Stimulated activated CD4-positive, alpha-beta T cell treated with anti-CD3 and anti-CD28 coated beads, Interleukin-1b, Interleukin-23, amount 100 ng/mL, for 1 hour (primary cell): ENCODE measurements around the gene KCTD1.

Source experiments
- DNase-seq, 2 donors: peaks; one replicate each; pipeline ENCODE4 v3.0.0-alpha.2; 2020; ENCODE audit warnings: low read depth in 2 of 2

KCTD1 gene

DNA sequence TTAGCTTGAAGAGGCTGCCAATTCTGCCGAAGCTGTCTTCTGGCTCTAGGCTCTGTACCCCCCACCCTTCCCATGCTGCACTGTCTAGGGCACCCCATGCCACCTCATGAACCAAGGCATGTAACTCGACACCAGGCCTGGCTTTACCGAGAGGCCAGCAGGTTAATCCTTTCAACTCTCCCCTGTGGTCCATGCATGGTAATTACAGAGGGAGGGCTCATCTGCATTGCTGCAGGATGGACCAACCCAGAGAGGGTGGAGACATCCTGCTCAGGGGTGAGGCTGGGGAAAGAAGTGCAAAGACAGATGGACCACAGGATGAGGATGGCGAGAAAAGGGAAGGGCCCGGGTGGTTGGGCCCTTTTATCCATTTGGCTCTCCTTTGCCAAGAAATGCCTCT, 65.8 kb downstream of the KCTD1 start:
- DNase-seq: no peak

DNA sequence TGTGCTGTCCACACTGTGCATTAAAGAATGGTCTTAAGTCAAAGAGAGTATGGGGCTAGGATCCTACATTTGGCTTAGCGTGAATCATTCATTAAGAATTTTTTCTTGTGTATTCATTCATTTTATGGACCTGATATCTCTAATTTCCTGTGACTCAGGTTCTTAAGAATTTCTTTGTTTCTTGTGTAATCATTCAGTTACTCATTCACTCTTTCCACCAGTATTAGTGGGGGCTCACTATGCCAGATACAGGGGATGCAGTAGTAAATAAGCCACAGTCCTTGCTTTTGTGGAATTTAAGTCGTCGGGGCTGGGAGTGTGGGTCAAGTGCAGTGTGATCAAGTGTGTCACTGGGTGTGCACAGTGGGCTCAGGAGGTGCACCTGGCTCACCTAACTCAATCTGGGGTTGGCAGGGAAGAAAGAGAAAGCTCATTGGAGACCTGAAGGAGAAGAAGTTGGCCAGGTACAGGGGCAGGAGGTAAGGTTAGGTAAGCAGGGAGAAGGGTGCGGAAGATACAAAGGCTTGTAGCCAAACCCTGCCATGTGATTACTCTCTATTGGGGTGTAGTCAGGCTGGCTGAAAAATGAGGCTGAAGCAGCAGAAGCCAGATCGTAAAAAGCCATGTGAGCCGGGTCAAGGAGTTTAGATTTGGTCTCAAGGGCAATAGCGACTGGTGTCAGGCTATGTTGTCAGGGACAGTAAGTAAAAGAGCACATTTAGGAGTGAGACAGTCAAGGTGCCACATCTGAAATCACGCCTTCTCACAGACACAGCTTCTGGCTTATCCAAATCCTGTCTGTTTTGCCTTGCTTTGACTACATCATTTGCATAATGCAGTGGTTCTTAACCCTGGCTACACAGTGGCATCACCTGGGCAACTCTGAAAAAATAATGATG, 67.2 kb downstream of the KCTD1 start:
- DNase-seq: no peak

DNA sequence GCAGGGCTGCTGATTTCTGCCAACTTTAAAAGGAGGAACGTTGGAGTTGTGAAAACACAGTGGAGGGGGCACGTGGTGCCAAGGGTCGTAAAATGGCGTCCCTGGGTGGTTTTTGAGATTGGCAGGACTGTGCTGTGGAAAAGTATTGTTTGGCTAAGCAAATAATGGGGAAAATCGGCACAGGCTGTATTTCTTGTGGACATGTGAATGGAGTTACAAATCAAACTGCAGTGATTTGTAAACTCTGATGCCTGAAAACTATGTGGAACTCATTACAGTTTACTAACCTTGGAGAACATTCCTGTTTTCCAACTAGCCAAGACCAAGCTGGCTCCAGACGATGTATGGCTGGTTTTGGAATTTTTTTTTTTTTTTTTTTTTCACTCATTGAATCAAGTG, 68.7 kb downstream of the KCTD1 start:
- DNase-seq: no peak

DNA sequence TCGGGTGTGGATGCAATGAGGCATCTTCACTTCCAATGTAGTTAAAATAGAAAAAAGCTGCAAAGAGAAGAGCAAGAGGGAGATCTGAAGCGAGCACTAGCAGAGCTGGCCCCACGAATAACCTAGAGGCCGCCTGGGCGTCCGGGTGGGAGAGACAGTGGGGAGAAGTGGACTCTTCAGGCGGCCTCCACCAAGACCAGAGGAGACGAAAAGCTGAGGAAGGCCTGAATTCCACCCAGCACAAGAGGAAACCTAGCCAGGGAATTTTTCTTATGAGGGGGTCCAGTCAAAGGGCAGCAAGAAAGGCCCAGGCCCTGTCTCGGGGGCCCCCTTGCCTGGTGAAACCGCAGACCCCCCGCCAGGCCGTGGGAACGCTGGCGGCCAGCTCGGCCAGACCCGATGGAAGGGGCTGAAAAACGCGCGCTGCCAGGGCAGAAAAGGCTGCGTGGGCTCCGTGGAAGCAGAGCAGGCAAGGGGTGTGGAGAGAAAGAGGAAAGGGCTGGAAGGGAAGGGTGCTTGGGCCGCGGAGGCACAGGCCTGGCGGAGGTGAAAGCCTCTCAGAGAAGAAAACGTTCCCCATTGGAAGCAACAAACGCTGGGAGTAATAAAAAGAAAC, 69.2 kb downstream of the KCTD1 start:
- no peak for DNase-seq

DNA sequence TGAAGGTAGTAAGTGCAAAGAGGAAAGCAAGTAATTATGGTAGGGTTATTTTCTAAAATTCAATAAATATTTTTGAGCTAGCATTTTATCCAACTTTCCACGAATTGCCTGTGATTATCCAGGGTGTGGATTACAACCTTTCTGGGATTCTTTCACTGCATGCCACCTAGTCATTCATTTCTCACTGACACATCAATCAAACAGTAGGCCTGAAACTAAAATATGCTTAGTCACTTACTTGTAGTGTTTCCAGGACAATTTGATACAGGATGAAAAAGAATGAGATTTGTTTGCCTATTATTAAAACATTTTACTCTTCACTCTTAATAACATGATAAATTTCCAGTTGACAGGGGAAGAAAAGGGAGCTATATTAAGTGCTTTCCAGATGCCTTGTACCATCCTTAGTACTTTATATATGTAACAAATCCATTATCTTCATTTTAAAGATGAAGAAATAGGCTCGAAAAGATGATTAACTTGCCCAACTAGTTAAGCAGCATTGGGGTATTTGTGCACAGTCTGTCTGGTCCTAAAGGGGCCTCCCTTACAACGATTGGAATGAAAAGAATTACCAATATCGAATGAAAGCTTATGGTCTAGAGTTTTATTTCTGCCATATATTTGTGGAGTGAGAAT, 70.4 kb downstream of the KCTD1 start:
- no peak for DNase-seq

DNA sequence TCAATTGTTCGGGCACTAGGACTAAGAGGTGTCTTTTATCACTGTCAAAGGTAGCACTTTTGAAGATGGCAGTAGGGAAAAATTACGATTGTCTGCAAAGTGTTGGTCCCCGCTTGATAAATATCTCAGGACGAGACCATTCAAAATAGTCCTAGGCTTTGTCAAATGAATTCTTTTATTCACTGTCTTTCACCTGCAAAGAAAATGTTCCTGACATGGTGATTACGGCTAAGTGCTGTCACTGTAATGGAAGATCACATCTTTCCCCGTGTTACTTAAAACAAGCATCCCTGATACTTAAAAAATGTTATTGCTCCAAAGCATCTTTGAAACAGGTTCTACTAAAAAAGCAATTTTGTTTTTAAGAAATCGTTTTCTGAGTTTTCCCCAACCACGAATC, 71.7 kb downstream of the KCTD1 start:
- no peak for DNase-seq

DNA sequence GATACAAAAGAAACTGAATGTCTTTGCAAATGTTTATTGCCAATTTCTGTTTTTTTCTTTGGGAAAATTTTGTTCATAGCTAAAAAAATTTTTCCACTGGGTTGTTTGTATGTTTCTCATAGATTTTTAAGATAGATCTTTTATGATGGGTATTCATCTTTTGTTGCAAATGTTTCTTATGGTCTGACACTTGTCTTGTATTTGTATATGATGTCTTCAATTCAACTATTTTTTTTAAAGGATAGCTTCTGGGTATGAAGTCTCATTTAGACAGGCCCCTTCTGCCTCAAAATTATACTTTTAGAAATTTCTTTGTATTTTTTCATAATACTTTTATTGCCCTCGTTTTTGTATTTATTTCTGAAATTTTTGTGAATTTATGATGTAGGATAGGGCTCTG, 73.8 kb downstream of the KCTD1 start:
- no peak for DNase-seq

DNA sequence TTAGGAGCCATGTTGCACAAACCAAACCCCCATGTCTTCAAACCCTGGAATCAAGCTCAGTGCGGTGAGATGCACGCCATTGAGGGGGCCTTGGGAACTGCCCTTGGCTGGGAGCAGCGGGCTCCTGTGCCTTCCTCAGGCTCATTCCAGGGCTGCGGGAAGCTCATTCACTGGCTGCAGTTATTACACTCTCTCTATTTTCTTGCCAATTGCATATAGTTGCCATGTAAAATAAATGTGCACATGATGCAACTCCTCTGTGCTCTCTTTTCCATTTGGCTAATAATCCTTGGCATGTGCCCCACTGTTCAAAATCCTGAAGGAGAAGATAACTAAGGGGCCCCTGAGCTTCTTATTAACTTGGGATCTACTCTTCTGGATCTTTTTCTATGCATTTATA, 74.7 kb downstream of the KCTD1 start:
- DNase-seq: no peak

DNA sequence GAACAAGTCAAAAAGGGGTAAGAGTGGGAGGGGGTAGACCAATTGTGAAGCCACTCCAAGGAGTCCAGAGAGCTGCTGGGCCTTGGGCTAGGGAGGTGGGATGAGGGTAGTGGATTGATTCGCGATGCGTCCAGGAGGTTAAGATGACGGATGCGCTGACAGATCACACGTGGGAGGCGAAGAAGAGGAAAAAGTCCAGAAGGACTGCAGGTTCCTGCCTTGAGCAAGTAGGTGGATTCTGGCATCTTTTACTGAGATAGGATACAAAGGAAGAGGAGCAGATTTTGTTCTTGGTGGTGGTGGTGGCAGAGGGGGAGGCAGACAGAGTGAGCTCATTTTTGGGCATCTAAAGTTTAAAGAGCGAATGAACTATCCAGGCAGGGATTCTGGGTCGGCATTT, 76.5 kb downstream of the KCTD1 start:
- no peak for DNase-seq

DNA sequence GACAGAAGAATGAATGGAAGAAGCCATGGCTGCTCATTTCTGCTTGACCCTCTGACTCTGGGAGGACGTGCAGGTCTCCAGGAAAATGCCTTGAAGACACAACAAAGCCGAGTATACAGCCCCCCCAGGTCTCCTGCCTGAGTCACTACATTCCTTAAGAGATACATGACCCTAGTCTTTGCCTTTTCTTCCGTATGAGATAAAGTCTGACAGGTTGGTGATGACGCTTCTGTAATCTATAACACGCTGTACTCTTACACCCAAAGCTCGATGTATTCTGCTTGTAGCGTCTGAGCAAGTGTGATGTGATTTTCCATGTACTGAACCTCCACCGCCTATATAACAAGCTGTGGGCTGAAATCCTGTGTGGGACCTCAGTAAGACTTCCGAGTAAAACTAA, 77.3 kb downstream of the KCTD1 start:
- DNase-seq: no peak

DNA sequence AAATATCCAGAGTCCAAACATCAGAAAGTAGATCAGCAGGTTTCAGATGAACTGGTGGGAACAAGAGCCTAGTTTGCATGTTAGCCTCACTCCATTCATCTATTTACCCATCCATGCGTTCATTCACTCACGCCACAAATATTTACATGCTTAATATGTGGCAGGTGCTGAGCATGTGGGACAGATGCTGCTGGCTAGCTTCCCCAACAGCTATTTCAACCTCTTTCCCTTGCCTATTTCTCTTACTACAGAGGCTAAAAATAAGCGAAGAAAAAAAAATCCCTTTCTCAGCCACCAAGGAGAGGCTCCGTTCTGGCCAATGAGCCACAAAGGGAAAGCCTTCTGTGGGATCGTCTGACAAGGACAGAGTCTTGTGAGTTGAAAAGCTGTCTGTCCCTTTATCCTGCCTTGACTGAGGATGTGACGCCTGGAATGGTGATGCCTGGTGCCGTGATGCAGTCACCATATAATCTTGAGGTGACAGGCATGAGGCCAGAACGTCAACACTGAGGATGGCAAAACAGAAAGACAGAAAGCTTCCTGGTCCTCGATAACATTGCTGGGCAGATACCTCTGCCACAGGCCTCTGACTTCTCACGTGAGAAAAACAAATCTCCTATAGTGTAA, 78.2 kb downstream of the KCTD1 start:
- no peak for DNase-seq

DNA sequence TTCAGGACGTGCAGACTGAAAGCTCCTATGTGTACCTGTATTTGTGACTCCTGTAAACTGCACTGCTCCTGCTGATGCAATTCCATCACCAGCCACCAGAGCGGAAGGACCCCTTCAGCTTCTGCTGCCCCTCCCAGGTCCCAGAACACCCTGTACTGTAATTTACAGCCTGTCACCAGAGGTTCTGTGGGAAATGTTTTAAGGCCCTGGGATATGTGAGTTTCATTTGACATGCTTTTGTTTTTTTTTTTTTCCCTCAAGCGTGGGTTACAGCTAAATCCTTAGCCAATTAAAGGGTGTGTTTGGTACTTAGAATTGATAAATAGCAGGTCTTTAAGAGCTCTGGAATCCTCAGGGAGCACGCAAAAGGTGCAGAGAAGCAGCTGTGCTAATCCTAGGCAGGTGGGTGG, 79.4 kb downstream of the KCTD1 start:
- DNase-seq: no peak

DNA sequence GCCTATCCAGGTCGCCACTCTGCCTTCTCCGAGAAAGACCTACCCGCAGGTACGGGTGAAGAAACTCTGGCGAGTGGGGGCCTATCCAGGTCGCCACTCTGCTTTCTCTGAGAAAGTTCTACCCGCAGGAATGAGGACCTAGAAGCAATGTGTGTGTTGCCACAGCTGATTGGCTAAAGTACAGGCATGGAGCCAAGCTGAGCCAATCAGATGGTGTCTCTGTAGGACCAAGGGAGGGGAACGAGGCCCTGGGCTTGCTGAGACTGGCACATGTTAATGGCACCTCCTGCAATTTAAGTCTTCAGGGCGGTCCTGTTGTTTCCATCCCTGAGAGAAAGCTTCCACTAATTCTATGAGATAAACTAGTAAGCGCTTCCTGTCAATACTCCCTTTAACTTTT, 82.3 kb downstream of the KCTD1 start:
- no peak for DNase-seq

DNA sequence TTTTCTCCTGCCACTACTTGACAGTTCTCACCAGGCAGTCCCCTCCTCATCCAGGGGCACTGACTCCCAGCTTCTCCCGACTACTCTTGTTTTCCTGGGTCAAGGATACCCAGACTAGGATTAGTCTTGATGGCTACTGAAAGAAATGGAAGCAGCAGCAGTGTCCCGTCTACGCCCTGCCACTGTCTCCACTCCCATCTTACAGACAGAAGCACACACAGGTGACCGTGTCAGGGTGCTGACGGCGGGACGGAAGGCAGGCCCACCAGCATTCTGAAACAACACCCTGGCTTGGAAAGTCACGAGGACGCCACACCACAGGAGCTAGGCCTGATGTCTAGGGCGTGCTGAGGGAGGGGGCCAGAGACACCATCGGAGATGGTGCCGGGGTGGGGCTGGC, 82.9 kb downstream of the KCTD1 start:
- DNase-seq: no peak

DNA sequence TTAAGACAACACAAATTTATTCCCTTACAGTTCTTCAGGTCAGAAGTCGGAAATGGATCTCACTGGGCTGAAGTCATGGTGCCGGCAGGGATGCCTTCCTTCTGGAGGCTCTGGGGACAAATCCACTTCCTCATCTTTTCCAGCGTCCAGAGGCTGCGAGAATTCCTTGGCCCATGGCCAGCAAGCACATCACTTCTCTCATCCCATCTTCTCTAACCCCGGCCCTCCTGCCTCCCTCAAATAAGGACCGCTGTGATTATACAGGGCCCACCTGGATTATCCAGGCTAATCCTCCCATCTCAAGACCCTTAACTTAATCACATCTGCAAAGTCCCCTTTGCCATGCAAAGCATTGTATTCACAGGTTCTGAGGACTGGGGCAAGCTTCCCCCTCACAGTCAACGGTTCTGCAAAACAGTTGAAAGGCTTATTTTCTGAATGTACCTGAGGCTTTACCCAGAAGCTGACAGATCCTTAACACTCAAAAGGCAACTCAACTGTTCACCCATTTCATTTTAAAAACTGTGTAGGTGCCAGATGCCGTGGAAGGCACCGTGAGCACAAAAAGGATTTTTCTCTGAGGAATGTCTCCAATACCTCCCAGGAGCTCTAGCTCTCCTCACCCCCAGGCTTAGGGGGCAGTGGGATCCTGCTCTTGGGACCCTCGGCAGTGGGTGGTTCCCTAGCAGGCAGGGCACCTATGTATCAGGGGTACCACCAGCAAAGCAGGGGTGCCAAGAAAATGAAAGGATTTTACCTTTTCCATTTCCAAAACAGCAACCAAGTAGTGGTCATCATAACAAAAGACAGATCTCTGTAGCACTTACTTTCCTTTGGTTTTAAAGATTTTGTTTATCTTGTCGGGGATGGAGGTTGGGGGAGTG, 84.0 kb downstream of the KCTD1 start:
- DNase-seq: no peak

DNA sequence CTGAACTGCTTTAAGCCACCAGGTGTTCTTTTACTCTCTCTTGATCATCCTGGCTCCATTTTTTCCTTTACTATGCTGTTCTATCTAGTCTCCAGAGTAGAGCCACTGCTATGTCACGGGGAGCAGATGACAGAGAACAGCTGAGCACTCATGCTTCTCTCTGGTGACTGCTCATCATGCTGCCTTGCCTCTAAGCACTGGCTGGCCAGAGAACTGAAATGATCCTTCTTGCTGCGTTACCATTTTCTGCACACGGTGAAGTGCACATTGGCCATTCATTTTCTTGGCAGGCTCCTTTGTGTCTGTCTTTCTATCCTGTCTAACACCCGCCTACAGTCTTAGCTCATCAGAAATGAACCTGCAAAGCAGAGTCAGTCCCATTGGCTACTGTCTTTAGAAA, 86.0 kb downstream of the KCTD1 start:
- no peak for DNase-seq

DNA sequence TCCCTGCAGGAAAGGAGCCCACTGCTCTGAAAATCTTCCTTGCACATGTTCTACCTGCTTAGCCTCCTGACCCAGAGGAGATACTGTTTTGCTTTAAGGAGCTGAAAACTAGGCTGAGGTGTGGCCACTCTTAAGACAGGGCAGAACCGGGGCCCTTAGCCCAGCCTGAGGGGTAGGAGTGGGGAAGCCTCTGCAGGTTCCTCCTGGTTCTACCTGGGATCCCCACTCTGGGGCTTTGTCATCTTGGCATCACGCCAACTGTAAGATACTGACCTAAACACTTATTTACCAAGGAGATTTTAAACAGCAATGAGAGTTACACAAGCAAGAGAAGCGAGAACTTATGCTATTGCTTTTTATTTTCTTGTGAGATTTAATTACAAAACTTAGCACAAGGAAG, 86.9 kb downstream of the KCTD1 start:
- DNase-seq: no peak

DNA sequence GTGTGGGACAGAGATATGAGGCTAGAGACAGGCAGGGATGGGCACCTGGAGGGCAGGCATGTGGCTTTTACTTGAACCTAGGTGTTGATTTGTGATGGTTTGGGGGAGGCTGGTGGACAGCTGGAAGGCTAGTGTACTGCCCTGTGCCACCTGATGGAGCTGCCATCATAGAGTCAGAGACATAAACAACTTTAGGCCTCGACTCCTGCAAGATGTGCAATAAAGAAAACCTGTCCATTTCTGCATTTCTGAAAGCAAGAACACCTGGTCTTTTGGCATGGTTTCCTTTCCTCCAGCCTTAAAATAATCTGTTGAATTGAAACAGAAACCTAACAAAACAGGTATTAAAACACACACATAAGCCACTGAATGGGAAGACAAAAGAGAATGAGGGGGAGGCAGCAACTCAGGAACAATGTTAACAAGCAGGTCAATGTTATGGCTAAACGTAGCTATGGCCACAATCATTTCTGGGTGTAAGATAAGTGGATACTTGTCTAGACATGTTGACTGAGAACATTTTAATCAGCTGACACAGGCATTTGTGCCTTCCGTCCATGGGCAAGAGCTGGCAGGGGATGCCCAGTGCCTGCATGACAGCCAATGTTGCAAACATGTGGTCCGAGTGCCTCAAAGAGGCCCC, 87.8 kb downstream of the KCTD1 start:
- no peak for DNase-seq

DNA sequence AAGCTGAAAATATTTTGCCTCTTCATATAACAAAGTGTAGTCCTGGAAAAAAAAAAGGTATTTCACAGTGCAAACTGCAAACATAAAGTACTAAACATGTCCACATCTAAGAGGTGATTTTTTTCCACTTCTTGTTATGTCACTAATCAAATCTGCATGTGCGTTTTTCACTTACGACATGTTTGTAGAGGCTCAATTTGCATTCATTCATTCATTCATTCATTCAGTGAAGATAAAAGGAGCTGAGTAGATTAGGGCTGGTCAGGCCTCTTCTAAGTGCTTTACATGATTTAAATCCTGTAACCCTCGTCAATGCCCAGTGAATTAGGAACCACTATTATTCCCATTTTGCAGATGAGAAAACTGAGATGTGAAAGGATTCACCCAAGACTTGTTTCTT, 88.5 kb downstream of the KCTD1 start:
- DNase-seq: no peak

DNA sequence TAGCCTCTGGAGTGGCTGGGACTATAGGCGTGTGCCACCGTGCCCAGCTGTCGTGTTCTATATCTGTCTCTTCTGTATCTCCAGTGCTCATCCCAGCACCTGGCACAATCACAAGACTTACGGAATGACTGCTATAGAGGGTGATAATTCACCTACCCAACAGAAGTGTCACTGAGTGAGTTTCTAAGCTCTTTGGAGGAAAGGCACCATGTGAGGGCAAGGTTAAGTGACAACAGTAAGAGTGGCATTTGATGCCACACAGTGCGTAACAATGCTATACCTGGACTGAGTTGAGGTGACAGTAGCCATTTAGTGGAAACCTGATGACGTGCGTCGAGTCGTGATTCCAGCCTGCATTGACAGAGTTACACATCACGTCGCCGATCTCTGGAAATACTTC, 89.0 kb downstream of the KCTD1 start:
- no peak for DNase-seq
